HepG2 (cell line): ENCODE measurements around the gene PIGW. TPM values are rescaled to one million over a fixed set of nuclear protein-coding genes. Genes with fewer than 3 reads are reported as not detected.

ENCODE experiments used
- E2F1 ChIP-seq: sonication (generic); formaldehyde crosslinking; IDR thresholded peaks from 2 replicates; pipeline ENCODE4 v1.5.0; 2020; ENCODE audit warnings: missing genetic modification reagents
- FOSL2 ChIP-seq: sonication (generic); formaldehyde crosslinking; IDR thresholded peaks from 2 replicates; pipeline ENCODE4 v1.4.0; 2020; ENCODE audit warnings: missing genetic modification reagents
- KDM5A ChIP-seq: fragments of 200-600 bp; sonication (generic); IDR thresholded peaks from 2 replicates; pipeline ENCODE4 v1.7.0; 2018; ENCODE audit warnings: antibody characterized with exemption, mild to moderate bottlenecking, low read length, borderline replicate concordance
- MIXL1 ChIP-seq: IDR thresholded peaks from 2 replicates; pipeline ENCODE4 v1.6.1; 2016
- MLLT10 ChIP-seq: sonication (generic); formaldehyde crosslinking; IDR thresholded peaks from 2 replicates; pipeline ENCODE4 v1.4.0; 2020; ENCODE audit warnings: missing genetic modification reagents
- PITX1 ChIP-seq: sonication (generic); formaldehyde crosslinking; IDR thresholded peaks from 2 replicates; pipeline ENCODE4 v1.5.1; 2020; ENCODE audit warnings: mild to moderate bottlenecking, missing genetic modification reagents
- RBM22 ChIP-seq: fragments of 200-400 bp; formaldehyde crosslinking; optimal IDR thresholded peaks from 2 replicates; pipeline ENCODE3; 2017; ENCODE audit warnings: mild to moderate bottlenecking, low read length, moderate library complexity
- ZNF180 ChIP-seq: sonication (generic); formaldehyde crosslinking; IDR thresholded peaks from 2 replicates; pipeline ENCODE4 v1.4.0; 2020; ENCODE audit warnings: low read depth, missing genetic modification reagents, borderline replicate concordance
- ZNF335 ChIP-seq: sonication (generic); formaldehyde crosslinking; IDR thresholded peaks from 2 replicates; pipeline ENCODE4 v1.4.0; 2020; ENCODE audit warnings: missing genetic modification reagents
- ZNF33A ChIP-seq: sonication (generic); formaldehyde crosslinking; IDR thresholded peaks from 2 replicates; pipeline ENCODE4 v1.5.1; 2020; ENCODE audit warnings: missing genetic modification reagents, mild to moderate bottlenecking, moderate library complexity, borderline replicate concordance
- ZNF570 ChIP-seq: sonication (generic); formaldehyde crosslinking; IDR thresholded peaks from 2 replicates; pipeline ENCODE4 v1.4.0; 2020; ENCODE audit warnings: mild to moderate bottlenecking, missing genetic modification reagents, borderline replicate concordance
- ZNF616 ChIP-seq: sonication (generic); formaldehyde crosslinking; IDR thresholded peaks from 2 replicates; pipeline ENCODE4 v1.5.0; 2020; ENCODE audit warnings: low read depth, mild to moderate bottlenecking, missing genetic modification reagents
- ZSCAN22 ChIP-seq: sonication (generic); formaldehyde crosslinking; IDR thresholded peaks from 2 replicates; pipeline ENCODE4 v1.4.0; 2020; ENCODE audit warnings: mild to moderate bottlenecking, missing genetic modification reagents
- polyA plus RNA-seq, 8 experiments: library from polyadenylated mRNA; depleted of rRNA in 3 of 8; stranded (reverse) in 7 of 8; unstranded in 1 of 8; fragments of >200 nt; fragmentation: Illumina TruSeq in 4 of 8; extraction: Trizol in 4 of 8; gene quantifications; 2 replicates each; pipeline versions ENCODE4 v1.2.1 to v1.2.3, GENCODE V29; 2011 to 2016; ENCODE audit warnings: low read depth in 4 of 8, missing spikeins in 1 of 8, mixed read lengths in 1 of 8; ENCODE audit not compliant: insufficient read depth in 1 of 8
- total RNA-seq, 5 experiments: library from RNA; depleted of rRNA; stranded (reverse); fragments of >200 nt; fragmentation: Illumina TruSeq; extraction: Trizol; gene quantifications; 2 replicates each; pipeline ENCODE4 v1.2.3, GENCODE V29; 2016; ENCODE audit warnings: low read depth in 1 of 5
- TF ChIP-seq, protein P1 (sequence below): sonication (generic); formaldehyde crosslinking; IDR thresholded peaks from 2 replicates; pipeline ENCODE4 v1.5.0; 2020; ENCODE audit warnings: mild to moderate bottlenecking, missing genetic modification reagents, moderate library complexity
- TF ChIP-seq, protein P2 (sequence below), 2 experiments: fragments of 450-650 bp in 1 of 2; sonication (generic) in 1 of 2; formaldehyde crosslinking in 1 of 2; IDR thresholded peaks; 2 replicates each; pipeline versions ENCODE4 v1.6.1 to v1.8.0; 2016 to 2022; ENCODE audit warnings: antibody characterized with exemption in 1 of 2, mild to moderate bottlenecking in 1 of 2, missing genetic modification reagents in 1 of 2
- TF ChIP-seq, protein P3 (sequence below): IDR thresholded peaks from 2 replicates; pipeline ENCODE4 v1.6.1; 2016; ENCODE audit warnings: missing genetic modification reagents, missing compliant biosample characterization

The PIGW gene
- total and polyA plus RNA-seq, 2 of the 13 experiments (the other 11 are each of a cell fraction or from before 2014, with no cell fraction given) = 9.0 to 24.0 TPM

DNA sequence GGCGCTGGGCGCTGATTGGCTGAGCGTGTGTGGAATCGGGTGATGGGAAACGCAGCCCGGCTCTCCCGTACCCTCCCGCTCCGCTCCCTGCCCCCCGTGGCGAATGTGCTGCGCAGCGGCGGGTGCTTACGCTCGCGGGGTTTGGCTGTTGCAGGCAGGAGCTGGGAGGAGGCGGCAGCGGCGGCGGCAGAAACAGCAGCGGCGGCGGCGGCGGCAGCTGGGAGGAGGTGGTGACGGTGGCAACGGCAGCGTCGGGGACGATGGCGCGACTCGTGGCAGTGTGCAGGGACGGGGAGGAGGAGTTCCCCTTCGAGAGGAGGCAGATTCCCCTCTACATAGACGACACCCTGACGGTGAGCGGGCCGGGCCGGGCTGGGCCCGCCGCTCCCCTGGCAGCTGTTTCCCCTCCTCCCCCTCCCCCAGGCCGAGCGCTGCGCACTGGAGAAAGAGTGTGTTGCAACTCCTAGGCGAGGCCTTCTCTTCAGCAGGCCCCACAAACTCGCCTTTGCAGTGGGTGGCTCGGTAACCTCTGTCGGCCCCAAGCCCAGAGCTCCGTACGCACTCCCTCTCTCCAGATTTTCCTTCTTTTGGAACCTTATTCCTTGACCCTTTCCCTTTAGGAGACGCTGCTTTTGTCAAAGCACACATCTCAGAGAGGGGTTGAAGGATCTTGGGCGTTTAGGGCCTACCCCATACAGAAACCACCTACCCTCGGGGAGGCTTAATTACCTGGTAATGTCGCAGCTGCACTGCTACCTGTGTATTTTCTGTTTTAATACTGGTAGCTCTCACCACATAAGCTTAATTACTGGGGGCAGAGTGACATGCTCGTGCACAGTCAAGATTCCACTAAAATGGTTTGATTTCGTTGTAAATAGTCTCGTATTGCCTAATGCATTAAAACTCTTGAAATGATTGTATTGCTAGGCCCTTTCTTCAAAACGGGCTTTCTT is 11.0 kb downstream of the PIGW start (continued):
- TF ChIP-seq PITX1 (no peak), MIXL1 (no peak), ZNF616 (CRISPR knock-in tag) (no peak), ZNF335 (peak; percentile 57; the same call in 1 of the 2 replicates), ZSCAN22 (no peak; the same call in 1 of the 2 replicates), ZNF33A (CRISPR knock-in tag) (no peak), ZNF180 (CRISPR knock-in tag) (no peak), E2F1 (CRISPR knock-in tag) (no peak), RBM22 (no peak), ZNF570 (CRISPR knock-in tag) (no peak), MLLT10 (CRISPR knock-in tag) (no peak), FOSL2 (peak; percentile 24; the same call in 1 of the 2 replicates), KDM5A (peak; percentile 74; the same call in 1 of the 2 replicates)
- TF ChIP-seq, protein P1, sequence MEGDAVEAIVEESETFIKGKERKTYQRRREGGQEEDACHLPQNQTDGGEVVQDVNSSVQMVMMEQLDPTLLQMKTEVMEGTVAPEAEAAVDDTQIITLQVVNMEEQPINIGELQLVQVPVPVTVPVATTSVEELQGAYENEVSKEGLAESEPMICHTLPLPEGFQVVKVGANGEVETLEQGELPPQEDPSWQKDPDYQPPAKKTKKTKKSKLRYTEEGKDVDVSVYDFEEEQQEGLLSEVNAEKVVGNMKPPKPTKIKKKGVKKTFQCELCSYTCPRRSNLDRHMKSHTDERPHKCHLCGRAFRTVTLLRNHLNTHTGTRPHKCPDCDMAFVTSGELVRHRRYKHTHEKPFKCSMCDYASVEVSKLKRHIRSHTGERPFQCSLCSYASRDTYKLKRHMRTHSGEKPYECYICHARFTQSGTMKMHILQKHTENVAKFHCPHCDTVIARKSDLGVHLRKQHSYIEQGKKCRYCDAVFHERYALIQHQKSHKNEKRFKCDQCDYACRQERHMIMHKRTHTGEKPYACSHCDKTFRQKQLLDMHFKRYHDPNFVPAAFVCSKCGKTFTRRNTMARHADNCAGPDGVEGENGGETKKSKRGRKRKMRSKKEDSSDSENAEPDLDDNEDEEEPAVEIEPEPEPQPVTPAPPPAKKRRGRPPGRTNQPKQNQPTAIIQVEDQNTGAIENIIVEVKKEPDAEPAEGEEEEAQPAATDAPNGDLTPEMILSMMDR (CRISPR knock-in tag) = peak; percentile 14; the same call in 1 of the 2 replicates
- TF ChIP-seq, protein P2, sequence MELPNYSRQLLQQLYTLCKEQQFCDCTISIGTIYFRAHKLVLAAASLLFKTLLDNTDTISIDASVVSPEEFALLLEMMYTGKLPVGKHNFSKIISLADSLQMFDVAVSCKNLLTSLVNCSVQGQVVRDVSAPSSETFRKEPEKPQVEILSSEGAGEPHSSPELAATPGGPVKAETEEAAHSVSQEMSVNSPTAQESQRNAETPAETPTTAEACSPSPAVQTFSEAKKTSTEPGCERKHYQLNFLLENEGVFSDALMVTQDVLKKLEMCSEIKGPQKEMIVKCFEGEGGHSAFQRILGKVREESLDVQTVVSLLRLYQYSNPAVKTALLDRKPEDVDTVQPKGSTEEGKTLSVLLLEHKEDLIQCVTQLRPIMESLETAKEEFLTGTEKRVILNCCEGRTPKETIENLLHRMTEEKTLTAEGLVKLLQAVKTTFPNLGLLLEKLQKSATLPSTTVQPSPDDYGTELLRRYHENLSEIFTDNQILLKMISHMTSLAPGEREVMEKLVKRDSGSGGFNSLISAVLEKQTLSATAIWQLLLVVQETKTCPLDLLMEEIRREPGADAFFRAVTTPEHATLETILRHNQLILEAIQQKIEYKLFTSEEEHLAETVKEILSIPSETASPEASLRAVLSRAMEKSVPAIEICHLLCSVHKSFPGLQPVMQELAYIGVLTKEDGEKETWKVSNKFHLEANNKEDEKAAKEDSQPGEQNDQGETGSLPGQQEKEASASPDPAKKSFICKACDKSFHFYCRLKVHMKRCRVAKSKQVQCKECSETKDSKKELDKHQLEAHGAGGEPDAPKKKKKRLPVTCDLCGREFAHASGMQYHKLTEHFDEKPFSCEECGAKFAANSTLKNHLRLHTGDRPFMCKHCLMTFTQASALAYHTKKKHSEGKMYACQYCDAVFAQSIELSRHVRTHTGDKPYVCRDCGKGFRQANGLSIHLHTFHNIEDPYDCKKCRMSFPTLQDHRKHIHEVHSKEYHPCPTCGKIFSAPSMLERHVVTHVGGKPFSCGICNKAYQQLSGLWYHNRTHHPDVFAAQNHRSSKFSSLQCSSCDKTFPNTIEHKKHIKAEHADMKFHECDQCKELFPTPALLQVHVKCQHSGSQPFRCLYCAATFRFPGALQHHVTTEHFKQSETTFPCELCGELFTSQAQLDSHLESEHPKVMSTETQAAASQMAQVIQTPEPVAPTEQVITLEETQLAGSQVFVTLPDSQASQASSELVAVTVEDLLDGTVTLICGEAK (IDR thresholded peaks at IDR 0.05) = no peak
- TF ChIP-seq, protein P2 (CRISPR knock-in tag; IDR thresholded peaks at IDR 0.05) = peak; percentile 58
- TF ChIP-seq, protein P3, sequence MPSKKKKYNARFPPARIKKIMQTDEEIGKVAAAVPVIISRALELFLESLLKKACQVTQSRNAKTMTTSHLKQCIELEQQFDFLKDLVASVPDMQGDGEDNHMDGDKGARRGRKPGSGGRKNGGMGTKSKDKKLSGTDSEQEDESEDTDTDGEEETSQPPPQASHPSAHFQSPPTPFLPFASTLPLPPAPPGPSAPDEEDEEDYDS = peak; percentile 55; the same call in 1 of the 2 replicates
